OCI-LY7 (cell line): Measurements from ENCODE around the gene COL25A1. TPM values are rescaled to one million over a fixed set of nuclear protein-coding genes. Genes with fewer than 3 reads are reported as not detected.

ENCODE experiments used
- BruUV-seq: library from RNA; stranded (reverse); fragments of 400-500 nt; replicated peaks from 2 replicates; lab custom pipeline; 2021; lab: Mats Ljungman, UMichigan
- CTCF ChIA-PET: fragments of 300-600 bp; sonication (Branson Sonifier 250); formaldehyde crosslinking; loops from one replicate; lab custom pipeline; 2022; ENCODE audit warnings: antibody characterized with exemption; ENCODE audit not compliant: unreplicated experiment; lab: Charles Lee
- POLR2A ChIA-PET: fragments of 300-600 bp; sonication (Branson Sonifier 250); formaldehyde crosslinking; loops from one replicate; lab custom pipeline; 2022; ENCODE audit warnings: antibody characterized with exemption; lab: Charles Lee
- DNase-seq: peaks from one replicate; pipeline ENCODE4 v3.0.0-alpha.2; 2015; ENCODE audit warnings: low spot score
- H2AFZ ChIP-seq: fragments of 200-600 bp; sonication (generic), shearing (Covaris generic); 2 replicates; pipeline ENCODE4 v1.6.1; 2014; ENCODE audit warnings: mild to moderate bottlenecking, antibody characterized with exemption, low read length, moderate library complexity
- H3K27ac ChIP-seq: fragments of 200-600 bp; sonication (generic); 2 replicates; pipeline ENCODE4 v1.5.1; 2014; ENCODE audit warnings: mixed run types, low read depth, mild to moderate bottlenecking, moderate library complexity, low read length, inconsistent platforms; ENCODE audit not compliant: poor library complexity, severe bottlenecking
- H3K36me3 ChIP-seq: fragments of 200-600 bp; sonication (generic); 2 replicates; pipeline ENCODE4 v1.6.1; 2014; ENCODE audit warnings: mild to moderate bottlenecking, antibody characterized with exemption, low read length, moderate library complexity, mixed read lengths; ENCODE audit not compliant: insufficient read depth
- H3K4me1 ChIP-seq: fragments of 200-600 bp; sonication (generic); 2 replicates; pipeline ENCODE4 v1.5.1; 2014; ENCODE audit warnings: mild to moderate bottlenecking, low read length; ENCODE audit not compliant: insufficient read depth, poor library complexity, severe bottlenecking
- H3K4me2 ChIP-seq: fragments of 200-600 bp; sonication (generic); 2 replicates; pipeline ENCODE4 v1.6.1; 2014; ENCODE audit warnings: mild to moderate bottlenecking, low read length
- H3K4me3 ChIP-seq: fragments of 200-600 bp; sonication (generic); 2 replicates; pipeline ENCODE4 v1.5.1; 2014; ENCODE audit warnings: mild to moderate bottlenecking, low read depth, low read length; ENCODE audit not compliant: poor library complexity, severe bottlenecking
- H3K79me2 ChIP-seq: fragments of 200-600 bp; sonication (generic); 2 replicates; pipeline ENCODE4 v1.6.1; 2016; ENCODE audit warnings: low read depth, mild to moderate bottlenecking, low read length, moderate library complexity, mixed read lengths; ENCODE audit not compliant: insufficient read depth
- H3K9me2 ChIP-seq: fragments of 200-600 bp; sonication (generic); 2 replicates; pipeline ENCODE4 v1.6.1; 2016; ENCODE audit warnings: mild to moderate bottlenecking, low read length, mixed read lengths; ENCODE audit not compliant: insufficient read depth
- H3K9me3 ChIP-seq: fragments of 200-600 bp; sonication (generic); 2 replicates; pipeline ENCODE4 v1.6.1; 2014; ENCODE audit warnings: mild to moderate bottlenecking, mixed run types, low read length, mixed read lengths
- H4K20me1 ChIP-seq: fragments of 200-600 bp; sonication (generic); 2 replicates; pipeline ENCODE4 v1.6.1; 2014; ENCODE audit warnings: mild to moderate bottlenecking, antibody characterized with exemption, low read length, moderate library complexity, mixed read lengths; ENCODE audit not compliant: insufficient read depth
- EZH2phosphoT487 ChIP-seq: fragments of 200-600 bp; sonication (generic); IDR thresholded peaks from 2 replicates; pipeline ENCODE4 v1.6.1; 2018; ENCODE audit warnings: low read depth, borderline replicate concordance, mild to moderate bottlenecking, mixed run types, antibody characterized with exemption, low read length, moderate library complexity, mixed read lengths
- intact Hi-C: fragments of 100-400 bp; cut with micrococcal nuclease; formaldehyde crosslinking; loops from one replicate; pipeline ENCODE4 v1.10.0; 2022; ENCODE audit not compliant: unreplicated experiment
- total RNA-seq, 2 experiments: library from RNA; depleted of rRNA in 1 of 2; stranded (reverse); fragments of >200 nt in 1 of 2; shearing (Covaris generic) in 1 of 2; gene quantifications; 2 replicates each; pipeline ENCODE4 v1.2.3, GENCODE V29; 2014 to 2022
- TF ChIP-seq, protein P1 (sequence below): fragments of 200-600 bp; sonication (generic); conservative IDR thresholded peaks from 2 replicates; pipeline ENCODE4 v1.5.1; 2014; ENCODE audit warnings: mild to moderate bottlenecking, antibody characterized with exemption, low read length, moderate library complexity, mixed read lengths

COL25A1 gene
- total RNA-seq, 2 experiments from 2014 or later = not detected

DNA sequence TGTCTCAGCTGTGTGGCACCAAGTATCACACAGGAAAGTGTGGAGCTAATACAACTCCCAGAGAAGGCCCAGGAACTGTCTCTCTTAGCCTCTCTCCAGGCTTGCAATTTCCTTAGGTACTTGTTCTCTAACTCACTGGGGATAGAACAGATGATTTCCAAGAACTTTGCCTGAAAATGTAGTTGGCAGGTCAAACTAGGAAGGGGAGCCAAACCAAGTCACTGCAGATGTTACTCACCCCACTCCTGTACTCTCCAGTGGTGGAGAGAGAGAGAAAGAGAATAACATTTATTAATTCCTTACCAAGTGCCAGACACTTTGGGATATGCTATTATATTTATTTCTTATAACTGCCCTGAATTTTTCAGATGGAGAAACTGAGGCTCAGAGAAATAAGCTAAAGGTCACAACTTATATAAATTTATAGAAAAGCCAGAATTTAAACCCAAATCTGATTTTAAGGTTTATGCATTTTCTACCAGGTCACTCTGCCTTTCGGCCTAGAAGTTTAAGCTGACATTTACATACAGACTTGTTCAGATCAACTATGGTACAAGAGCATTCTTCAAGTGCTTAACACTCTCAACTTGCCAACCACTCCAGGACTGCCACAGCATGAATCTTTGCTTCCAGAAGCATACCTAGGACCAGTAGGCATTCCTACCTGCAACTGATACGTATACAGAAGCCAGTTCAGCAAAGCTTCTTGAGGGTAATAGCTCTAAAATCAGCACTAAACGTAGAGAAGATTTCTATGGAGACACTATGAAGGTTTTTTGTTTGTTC is 291.0 kb downstream of the COL25A1 start:
- ChIA-PET POLR2A (interaction anchor here (0.6 to 0.7 kb wide), 2 partner anchors 39 to 1536 kb away, joined by 3 read pairs; no protein-coding TSS in a partner anchor), CTCF (no interaction called here)
- Histone ChIP-seq H3K9me2 (no peaks in the 10 kb centered on the region), H3K4me2 (no peak overlapping the region), H3K27ac (no peak overlapping the region), H3K79me2 (no peaks in the 10 kb centered on the region), H4K20me1 (no peaks in the 10 kb centered on the region), H3K36me3 (no peaks in the 10 kb centered on the region), H3K4me1 (no peaks in the 10 kb centered on the region), H3K9me3 (no peaks in the 10 kb centered on the region), H2AFZ (no peak overlapping the region), H3K4me3 (no peak overlapping the region)
- no peak for DNase-seq
- no peak for TF ChIP-seq EZH2phosphoT487
- TF ChIP-seq, protein P1, sequence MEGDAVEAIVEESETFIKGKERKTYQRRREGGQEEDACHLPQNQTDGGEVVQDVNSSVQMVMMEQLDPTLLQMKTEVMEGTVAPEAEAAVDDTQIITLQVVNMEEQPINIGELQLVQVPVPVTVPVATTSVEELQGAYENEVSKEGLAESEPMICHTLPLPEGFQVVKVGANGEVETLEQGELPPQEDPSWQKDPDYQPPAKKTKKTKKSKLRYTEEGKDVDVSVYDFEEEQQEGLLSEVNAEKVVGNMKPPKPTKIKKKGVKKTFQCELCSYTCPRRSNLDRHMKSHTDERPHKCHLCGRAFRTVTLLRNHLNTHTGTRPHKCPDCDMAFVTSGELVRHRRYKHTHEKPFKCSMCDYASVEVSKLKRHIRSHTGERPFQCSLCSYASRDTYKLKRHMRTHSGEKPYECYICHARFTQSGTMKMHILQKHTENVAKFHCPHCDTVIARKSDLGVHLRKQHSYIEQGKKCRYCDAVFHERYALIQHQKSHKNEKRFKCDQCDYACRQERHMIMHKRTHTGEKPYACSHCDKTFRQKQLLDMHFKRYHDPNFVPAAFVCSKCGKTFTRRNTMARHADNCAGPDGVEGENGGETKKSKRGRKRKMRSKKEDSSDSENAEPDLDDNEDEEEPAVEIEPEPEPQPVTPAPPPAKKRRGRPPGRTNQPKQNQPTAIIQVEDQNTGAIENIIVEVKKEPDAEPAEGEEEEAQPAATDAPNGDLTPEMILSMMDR = no peak
- intact Hi-C loops = no loop called here
- BruUV-seq = no TSS peak

DNA sequence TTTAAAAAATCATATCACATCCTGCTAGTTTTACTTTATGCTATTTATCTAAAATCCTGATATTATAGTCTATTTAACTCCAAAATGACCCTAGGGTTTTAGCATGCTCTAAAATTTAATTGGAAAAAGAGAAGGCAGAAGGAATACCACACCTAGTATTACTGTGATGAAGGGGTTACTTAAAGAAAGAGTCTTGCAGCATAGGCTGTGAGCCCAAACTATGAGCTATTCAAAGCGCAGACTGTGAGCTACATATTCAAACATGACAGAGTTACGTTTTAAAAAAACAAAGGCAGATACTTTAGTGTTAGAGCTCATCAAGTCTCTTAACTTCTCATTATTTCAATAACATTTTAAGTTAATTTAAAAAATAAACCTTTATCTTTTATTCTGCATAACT is 291.9 kb downstream of the COL25A1 start:
- H4K20me1 ChIP-seq = no peaks in the 10 kb centered on the region
- TF ChIP-seq EZH2phosphoT487 = no peak
- TF ChIP-seq, protein P1 = no peak
- H3K4me3 ChIP-seq = no peak overlapping the region
- no peaks in the 10 kb centered on the region for H3K79me2 ChIP-seq
- ChIA-PET CTCF (no interaction called here), POLR2A (interaction anchor here (0.7 kb wide), 1 partner anchor 84 kb away, joined by 3 read pairs; no protein-coding TSS in a partner anchor)
- H3K36me3 ChIP-seq = no peaks in the 10 kb centered on the region
- H3K9me2 ChIP-seq = no peaks in the 10 kb centered on the region
- no peaks in the 10 kb centered on the region for H3K9me3 ChIP-seq
- intact Hi-C loops = no loop called here
- no peaks in the 10 kb centered on the region for H3K4me1 ChIP-seq
- no peak for DNase-seq
- H3K27ac ChIP-seq = no peak overlapping the region
- no peak overlapping the region for H3K4me2 ChIP-seq
- no peak overlapping the region for H2AFZ ChIP-seq
- BruUV-seq = no TSS peak

DNA sequence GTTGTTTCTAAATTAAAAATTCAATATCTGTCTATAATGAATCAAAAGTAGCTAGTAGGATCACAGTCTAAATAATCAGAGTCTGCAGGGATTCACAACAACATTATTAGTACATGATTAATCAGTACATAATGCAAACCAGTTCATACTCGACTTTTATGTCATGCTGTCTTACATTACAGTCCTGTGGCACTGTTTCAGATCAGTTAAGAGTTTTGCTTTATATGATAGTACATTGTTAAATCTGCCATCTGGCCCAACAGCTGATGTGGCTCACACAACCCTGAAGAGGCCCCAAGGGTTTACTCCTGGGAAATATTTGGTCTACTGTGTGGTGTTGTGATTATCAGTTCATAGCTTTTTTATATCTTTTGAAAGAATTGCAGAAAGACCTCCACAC is 292.5 kb downstream of the COL25A1 start:
- intact Hi-C loops = no loop called here
- ChIA-PET POLR2A (interaction anchor here (0.7 kb wide), 1 partner anchor 84 kb away, joined by 3 read pairs; no protein-coding TSS in a partner anchor), CTCF (no interaction called here)
- no peak for DNase-seq
- TF ChIP-seq, protein P1 = no peak
- no peak for TF ChIP-seq EZH2phosphoT487
- no peaks in the 10 kb centered on the region for H3K79me2 ChIP-seq
- no peak overlapping the region for H3K4me3 ChIP-seq
- no peak overlapping the region for H3K4me2 ChIP-seq
- H3K9me2 ChIP-seq = no peaks in the 10 kb centered on the region
- no TSS peak for BruUV-seq
- no peak overlapping the region for H3K27ac ChIP-seq
- no peaks in the 10 kb centered on the region for H4K20me1 ChIP-seq
- no peaks in the 10 kb centered on the region for H3K9me3 ChIP-seq
- H3K4me1 ChIP-seq = no peaks in the 10 kb centered on the region
- no peaks in the 10 kb centered on the region for H3K36me3 ChIP-seq
- H2AFZ ChIP-seq = no peak overlapping the region
